ENCODE data around the gene TMEM238. TPM values are rescaled to one million over a fixed set of nuclear protein-coding genes. Genes with fewer than 3 reads are reported as not detected.

TMEM238 gene
- total RNA-seq, 1 experiment from 2014 or later = 7.4 TPM

GRCh38 chr19:55419624-55420236, 35.6 kb upstream of the TMEM238 start:
- H3K4me3 ChIP-seq (ENCODE audit: low read depth in 2 of 2, low read length in 2 of 2) = no peak overlapping the region
- H3K9me3 ChIP-seq (ENCODE audit: control insufficient read depth, insufficient read depth, low read depth, low read length) = no peaks in the 10 kb centered on the region
- ChIA-PET CTCF (interaction anchor here (0.6 kb wide), 2 partner anchors 33 to 234 kb away, joined by 3 to 7 read pairs; no protein-coding TSS in a partner anchor), POLR2A (interaction anchor here (0.7 kb wide), 1 partner anchor 23 kb away, joined by 6 read pairs; no protein-coding TSS in a partner anchor)
- no peak for TF ChIP-seq POLR2AphosphoS5 (IDR thresholded peaks at IDR 0.05; ENCODE audit: low read depth, low read length)
- no peak for TF ChIP-seq REST (IDR thresholded peaks at IDR 0.05; ENCODE audit: insufficient read depth in 1 of 2, low read depth in 2 of 2, low read length in 1 of 2)
- TF ChIP-seq SIN3A (IDR thresholded peaks at IDR 0.05; ENCODE audit: borderline replicate concordance, insufficient read depth, low read depth, low read length) = no peak
- TF ChIP-seq TCF7L2 (IDR thresholded peaks at IDR 0.05; ENCODE audit: low read depth, low read length) = no peak
- TF ChIP-seq CTCF (IDR thresholded peaks at IDR 0.05) = no peak
- in situ Hi-C loops (cut with HindIII; ENCODE audit: low pct_unique_long_range_greater_than_20kb, low sequenced_read_pairs) (no loop called here), intact Hi-C loops (cut with micrococcal nuclease; ENCODE audit: unreplicated experiment) (loop anchor here (10.0 kb wide), 1 partner anchor 275 kb away; the partner anchor contains the start of gene TNNT1)
- no TSS peak for BruUV-seq (replicated peaks)
- no peaks in the 10 kb centered on the region for H3K4me1 ChIP-seq (ENCODE audit: control insufficient read depth, insufficient read depth, low read length)
- no peaks in the 10 kb centered on the region for H3K27me3 ChIP-seq (ENCODE audit: control insufficient read depth, insufficient read depth, low read length)
- H3K36me3 ChIP-seq (ENCODE audit: control insufficient read depth, insufficient read depth, low read length) = no peaks in the 10 kb centered on the region
- DNase-seq (ENCODE audit: low read depth, low spot score) = no peak
- no peak overlapping the region for H3K27ac ChIP-seq (ENCODE audit: low read length)
- no peak for ATAC-seq

GRCh38 chr19:55419103-55419502, 35.0 kb upstream of the TMEM238 start:
- POLR2A ChIA-PET = interaction anchor here (0.7 kb wide), 1 partner anchor 24 kb away, joined by 6 read pairs; no protein-coding TSS in a partner anchor
- Histone ChIP-seq H3K27me3 (ENCODE audit: control insufficient read depth, insufficient read depth, low read length) (no peaks in the 10 kb centered on the region), H3K4me1 (ENCODE audit: control insufficient read depth, insufficient read depth, low read length) (no peaks in the 10 kb centered on the region), H3K4me3 (ENCODE audit: low read depth in 2 of 2, low read length in 2 of 2) (no peak overlapping the region), H3K27ac (ENCODE audit: low read length) (no peak overlapping the region), H3K9me3 (ENCODE audit: control insufficient read depth, insufficient read depth, low read depth, low read length) (no peaks in the 10 kb centered on the region), H3K36me3 (ENCODE audit: control insufficient read depth, insufficient read depth, low read length) (no peaks in the 10 kb centered on the region)
- BruUV-seq (replicated peaks) = no TSS peak
- TF ChIP-seq REST (IDR thresholded peaks at IDR 0.05; ENCODE audit: insufficient read depth in 1 of 2, low read depth in 2 of 2, low read length in 1 of 2) (no peak), POLR2AphosphoS5 (IDR thresholded peaks at IDR 0.05; ENCODE audit: low read depth, low read length) (no peak), CTCF (IDR thresholded peaks at IDR 0.05) (no peak), TCF7L2 (IDR thresholded peaks at IDR 0.05; ENCODE audit: low read depth, low read length) (no peak), SIN3A (IDR thresholded peaks at IDR 0.05; ENCODE audit: borderline replicate concordance, insufficient read depth, low read depth, low read length) (no peak)
- in situ Hi-C loops (cut with HindIII; ENCODE audit: low pct_unique_long_range_greater_than_20kb, low sequenced_read_pairs) = no loop called here
- ATAC-seq = no peak
- intact Hi-C loops (cut with micrococcal nuclease; ENCODE audit: unreplicated experiment) = no loop called here
- CTCF ChIA-PET = interaction anchor here (0.6 kb wide), 3 partner anchors 34 to 234 kb away, joined by 3 to 7 read pairs (median 3); no protein-coding TSS in a partner anchor
- no peak for DNase-seq (ENCODE audit: low read depth, low spot score)
